Stomach (tissue), 9 donors: ENCODE data around the gene SNN. TPM values are rescaled to one million over a fixed set of nuclear protein-coding genes. Genes with fewer than 3 reads are reported as not detected.

ENCODE experiments used
- DNase-seq, 2 donors: peaks; one replicate each; pipeline versions ENCODE4 v3.0.0 to v3.0.0-alpha.2; 2013 to 2019
- H3K27ac ChIP-seq, 5 donors: fragments of 200-600 bp in 4 of 5; sonication (generic) in 4 of 5; one replicate each; pipeline ENCODE4 v1.5.1; 2013 to 2019; ENCODE audit warnings: mild to moderate bottlenecking in 1 of 5, moderate library complexity in 1 of 5
- H3K27me3 ChIP-seq, 3 donors: fragments of 200-600 bp; sonication (generic); one replicate each; pipeline ENCODE4 v1.5.1; 2017 to 2019; ENCODE audit warnings: mixed run types in 1 of 3
- H3K36me3 ChIP-seq, 4 donors: fragments of 200-600 bp; sonication (generic); 1 replicate in 3 of 4; 2 replicates in 1 of 4; pipeline ENCODE4 v1.5.1; 2016 to 2019
- H3K4me1 ChIP-seq, 4 donors: fragments of 200-600 bp; sonication (generic); one replicate each; pipeline ENCODE4 v1.5.1; 2016 to 2019
- H3K4me3 ChIP-seq, 4 donors: fragments of 200-600 bp; sonication (generic) in 3 of 4; one replicate each; pipeline ENCODE4 v1.5.1; 2016 to 2019; ENCODE audit warnings: mild to moderate bottlenecking in 1 of 4
- H3K9me3 ChIP-seq, 4 donors: fragments of 200-600 bp; sonication (generic); one replicate each; pipeline ENCODE4 v1.5.1; 2016 to 2019
- EP300 ChIP-seq: sonication (generic); formaldehyde crosslinking; IDR thresholded peaks from one replicate; pipeline ENCODE4 v1.6.1; 2017; ENCODE audit warnings: antibody characterized with exemption
- POLR2A ChIP-seq, 4 donors: fragments of 450-650 bp; IDR thresholded peaks; one replicate each; pipeline ENCODE4 v1.6.1; 2016; ENCODE audit warnings: antibody characterized with exemption in 4 of 4, control low read depth in 2 of 4, mild to moderate bottlenecking in 1 of 4, moderate library complexity in 1 of 4
- POLR2AphosphoS5 ChIP-seq, 3 donors: sonication (generic); formaldehyde crosslinking; IDR thresholded peaks; one replicate each; pipeline ENCODE4 v1.6.1; 2016; ENCODE audit warnings: antibody characterized with exemption in 3 of 3
- WGBS, 5 donors: extraction: QIAGEN DNeasy Blood & Tissue Kit in 3 of 5; methylation state at CpG; one replicate each; pipeline versions ENCODE4 v1.1.5 to v1.1.7; 2013 to 2018; 5-methylcytosine and 5-hydroxymethylcytosine counted together
- intact Hi-C: fragments of 100-400 bp; cut with DNase I; formaldehyde crosslinking; loops from one replicate; pipeline ENCODE4 v1.15.1; 2023; ENCODE audit warnings: low total_unique reads
- polyA plus RNA-seq, 3 donors: library from polyadenylated mRNA; stranded (reverse); fragments of 200-250 nt; gene quantifications; one replicate each; pipeline ENCODE4 v1.2.3, GENCODE V29; 2013
- total RNA-seq, 5 donors: library from RNA; depleted of rRNA; stranded (reverse); fragments of >200 nt; gene quantifications; one replicate each; pipeline versions ENCODE4 v1.1.0 to v1.2.3, GENCODE V29; 2014 to 2016
- TF ChIP-seq, protein P1 (sequence below), 7 experiments: fragments of 450-650 bp in 4 of 7; fragments of 200-600 bp in 3 of 7; sonication (generic) in 3 of 7; IDR thresholded peaks; one replicate each; pipeline ENCODE4 v1.5.1; 2016 to 2019; ENCODE audit warnings: antibody characterized with exemption in 7 of 7, control low read depth in 2 of 7, mild to moderate bottlenecking in 1 of 7
- donor health status: healthy with polysubstance abuse.
- donor health status: Bipolar disorder and iron deficiency.
- donor health status: healthy.

The SNN gene
- total and polyA plus RNA-seq, 8 donors: 2.9 to 25.0 (median 13.7) TPM

DNA sequence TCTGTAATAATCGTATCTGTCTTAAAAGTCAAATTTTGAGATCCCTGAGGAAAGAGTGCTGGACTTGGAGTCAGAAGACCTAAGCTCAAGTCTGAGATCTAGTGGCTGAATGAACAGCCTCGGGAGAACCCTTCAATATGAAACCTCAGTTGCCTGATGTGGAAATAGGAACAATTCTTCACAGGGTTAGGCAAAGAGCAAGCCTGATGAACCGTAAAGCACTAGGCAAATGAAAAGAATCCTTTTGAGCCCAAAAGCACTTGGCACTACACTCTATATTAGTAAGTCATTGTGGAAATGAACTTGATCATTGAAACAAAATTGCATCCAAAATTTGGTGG, 54.2 kb downstream of the SNN start:
- Histone ChIP-seq H3K4me3 (no peak overlapping the region), H3K27me3 (no peaks in the 10 kb centered on the region), H3K36me3 (peaks cover 34 to 86% (median 72%) of the 10 kb centered on the region in 4 donors), H3K4me1 (peaks cover 39 to 84% (median 64%) of the 10 kb centered on the region in 4 donors), H3K27ac (peak overlapping the region; percentile 59 to 74 (median 63)), H3K9me3 (no peaks in the 10 kb centered on the region)
- no peak for DNase-seq
- intact Hi-C loops: no loop called here
- 45 to 58% (median 51%) methylated on average over 3 of the region's 3 CpGs for WGBS, 5 donors
- TF ChIP-seq, protein P1, sequence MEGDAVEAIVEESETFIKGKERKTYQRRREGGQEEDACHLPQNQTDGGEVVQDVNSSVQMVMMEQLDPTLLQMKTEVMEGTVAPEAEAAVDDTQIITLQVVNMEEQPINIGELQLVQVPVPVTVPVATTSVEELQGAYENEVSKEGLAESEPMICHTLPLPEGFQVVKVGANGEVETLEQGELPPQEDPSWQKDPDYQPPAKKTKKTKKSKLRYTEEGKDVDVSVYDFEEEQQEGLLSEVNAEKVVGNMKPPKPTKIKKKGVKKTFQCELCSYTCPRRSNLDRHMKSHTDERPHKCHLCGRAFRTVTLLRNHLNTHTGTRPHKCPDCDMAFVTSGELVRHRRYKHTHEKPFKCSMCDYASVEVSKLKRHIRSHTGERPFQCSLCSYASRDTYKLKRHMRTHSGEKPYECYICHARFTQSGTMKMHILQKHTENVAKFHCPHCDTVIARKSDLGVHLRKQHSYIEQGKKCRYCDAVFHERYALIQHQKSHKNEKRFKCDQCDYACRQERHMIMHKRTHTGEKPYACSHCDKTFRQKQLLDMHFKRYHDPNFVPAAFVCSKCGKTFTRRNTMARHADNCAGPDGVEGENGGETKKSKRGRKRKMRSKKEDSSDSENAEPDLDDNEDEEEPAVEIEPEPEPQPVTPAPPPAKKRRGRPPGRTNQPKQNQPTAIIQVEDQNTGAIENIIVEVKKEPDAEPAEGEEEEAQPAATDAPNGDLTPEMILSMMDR (IDR thresholded peaks at IDR 0.05): no peak
- no peak for TF ChIP-seq POLR2AphosphoS5 (IDR thresholded peaks at IDR 0.05)
- no peak for TF ChIP-seq EP300
- TF ChIP-seq POLR2A (IDR thresholded peaks at IDR 0.05): no peak

DNA sequence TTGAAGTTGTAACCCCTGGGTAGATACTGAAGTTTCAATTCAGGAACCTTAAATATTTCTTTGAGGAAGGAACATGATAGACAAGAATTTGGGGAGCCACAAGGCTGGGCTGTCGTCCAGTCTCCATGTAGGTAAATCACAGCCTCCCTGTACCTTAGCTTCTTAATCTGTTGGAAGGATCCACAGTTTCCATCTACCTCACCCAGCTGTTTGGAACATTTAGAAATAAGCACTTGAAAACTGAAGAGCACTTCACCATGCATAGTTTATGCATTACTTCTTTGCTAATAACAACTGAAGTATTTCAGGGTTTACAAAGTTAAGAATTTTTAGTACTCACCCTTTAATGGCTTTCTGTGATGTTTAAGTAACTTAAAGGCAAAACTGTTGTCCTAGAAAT, 57.2 kb downstream of the SNN start:
- TF ChIP-seq POLR2A (IDR thresholded peaks at IDR 0.05) (no peak), EP300 (no peak), POLR2AphosphoS5 (IDR thresholded peaks at IDR 0.05) (no peak)
- TF ChIP-seq, protein P1 (IDR thresholded peaks at IDR 0.05): no peak
- H3K4me3 ChIP-seq: no peak overlapping the region
- 25 to 53% (median 35%) methylated on average over 1 of the region's 1 CpG for WGBS, 5 donors
- no peaks in the 10 kb centered on the region for H3K27me3 ChIP-seq
- no peaks in the 10 kb centered on the region for H3K9me3 ChIP-seq
- peaks cover 32 to 89% (median 70%) of the 10 kb centered on the region in 4 donors for H3K4me1 ChIP-seq
- intact Hi-C loops: no loop called here
- peaks cover 37 to 88% (median 77%) of the 10 kb centered on the region in 4 donors for H3K36me3 ChIP-seq
- H3K27ac ChIP-seq: peak overlapping the region; percentile 60 to 76 (median 73)
- DNase-seq: no peak

DNA sequence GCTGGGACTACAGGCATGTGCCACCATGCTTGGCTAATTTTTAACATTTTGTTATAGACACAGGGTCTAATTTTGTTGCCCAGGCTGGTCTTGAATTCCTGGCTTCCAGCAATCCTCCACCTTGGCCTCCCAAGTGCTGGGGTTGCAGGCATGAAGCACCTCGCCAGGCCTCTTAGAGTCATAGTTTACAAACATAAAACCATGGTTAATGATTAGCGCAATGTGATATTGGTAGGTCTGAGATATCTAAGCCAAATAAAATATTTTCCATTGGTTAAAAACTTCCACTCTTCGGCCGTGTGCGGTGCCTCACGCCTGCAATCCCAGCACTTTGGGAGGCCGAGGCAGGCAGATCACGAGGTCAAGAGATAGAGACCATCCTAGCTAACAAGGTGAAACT, 57.8 kb downstream of the SNN start:
- Histone ChIP-seq H3K27ac (peak overlapping the region; percentile 60 to 76 (median 73)), H3K27me3 (no peaks in the 10 kb centered on the region), H3K4me3 (no peak overlapping the region), H3K4me1 (peaks cover 33 to 95% (median 75%) of the 10 kb centered on the region in 4 donors), H3K9me3 (no peaks in the 10 kb centered on the region), H3K36me3 (peaks cover 31 to 88% (median 76%) of the 10 kb centered on the region in 4 donors)
- peak; percentile 46 to 68 for DNase-seq
- intact Hi-C loops: no loop called here
- WGBS, 5 donors: 29 to 66% (median 40%) methylated on average over 8 of the region's 8 CpGs
- peak in 1 of 3 donors; percentile 8 for TF ChIP-seq POLR2AphosphoS5 (IDR thresholded peaks at IDR 0.05)
- TF ChIP-seq, protein P1 (IDR thresholded peaks at IDR 0.05): no peak

DNA sequence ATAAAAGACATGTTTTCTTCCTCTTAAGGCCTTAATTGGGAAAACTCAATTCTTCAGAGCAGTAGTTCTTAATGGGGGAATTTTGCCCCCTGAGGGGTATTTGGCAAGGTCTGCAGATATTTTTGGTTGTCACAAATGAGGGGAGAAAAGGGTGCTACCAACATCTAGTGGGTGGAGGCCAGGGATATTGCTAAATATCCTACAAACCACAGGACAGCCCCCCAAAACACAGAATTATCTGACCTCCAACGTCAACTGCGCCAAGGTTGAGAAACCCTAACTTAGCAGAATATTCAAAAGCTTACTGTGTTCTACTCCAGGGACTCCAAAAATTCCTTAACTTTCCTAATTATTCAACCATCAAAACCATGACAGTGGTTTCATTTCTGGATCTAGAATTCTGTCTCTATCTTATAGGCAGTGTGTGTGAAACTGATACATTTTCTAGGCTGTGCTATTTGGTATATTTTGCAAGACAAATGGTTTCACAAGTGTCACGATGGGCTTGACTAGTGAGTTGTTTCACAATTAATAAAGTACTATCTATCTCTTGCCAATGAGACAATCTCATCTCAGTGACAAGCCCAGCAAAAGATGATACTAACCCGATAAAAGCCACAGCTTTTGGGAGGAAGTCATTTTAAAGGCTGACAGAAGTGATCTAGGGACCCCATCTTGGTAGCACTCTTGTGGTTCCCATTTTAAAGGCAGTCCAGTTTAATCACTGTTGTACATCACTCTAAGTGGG, 59.7 kb downstream of the SNN start:
- TF ChIP-seq POLR2AphosphoS5 (IDR thresholded peaks at IDR 0.05) (no peak), EP300 (no peak), POLR2A (IDR thresholded peaks at IDR 0.05) (no peak)
- TF ChIP-seq, protein P1 (IDR thresholded peaks at IDR 0.05): no peak
- intact Hi-C loops: no loop called here
- H3K4me3 ChIP-seq: no peak overlapping the region
- WGBS, 5 donors: 69 to 83% (median 80%) methylated on average over 4 of the region's 4 CpGs
- no peaks in the 10 kb centered on the region for H3K9me3 ChIP-seq
- peak overlapping the region in 3 of 5 donors; percentile 34 to 76 (median 74) for H3K27ac ChIP-seq
- H3K27me3 ChIP-seq: no peaks in the 10 kb centered on the region
- no peak for DNase-seq
- peaks cover 44 to 90% (median 81%) of the 10 kb centered on the region in 4 donors for H3K36me3 ChIP-seq
- H3K4me1 ChIP-seq: peaks cover 45 to 97% (median 83%) of the 10 kb centered on the region in 4 donors

Other genes starting within 250 kb of the SNN start
- gene LITAF, start 81.5 kb upstream of the SNN start, total RNA-seq: 100 to 1,000 TPM in 1 of 5 donors, 10 to 100 TPM in 3, 1 to 10 TPM in 1; 9.8 to 211 (median 46.6) TPM
- gene LITAF, start 81.5 kb upstream of the SNN start, polyA plus RNA-seq: 100 to 1,000 TPM in 2 of 3 donors, 10 to 100 TPM in 1; 43.7 to 124 (median 118) TPM
- 10 to 100 TPM; 24.1 to 72.9 (median 51.1) TPM for gene TXNDC11, start 74.4 kb downstream of the SNN start, total RNA-seq
- 10 to 100 TPM; 27.0 to 42.9 (median 41.3) TPM for gene TXNDC11, start 74.4 kb downstream of the SNN start, polyA plus RNA-seq
- gene ZC3H7A, start 128.8 kb downstream of the SNN start, total RNA-seq: 100 to 1,000 TPM in 1 of 5 donors, 10 to 100 TPM in 4; 49.1 to 110 (median 92.1) TPM
- 10 to 100 TPM; 16.1 to 23.3 (median 20.0) TPM for gene ZC3H7A, start 128.8 kb downstream of the SNN start, polyA plus RNA-seq
- gene RSL1D1, start 183.1 kb downstream of the SNN start, total RNA-seq: 100 to 1,000 TPM in 2 of 5 donors, 10 to 100 TPM in 3; 21.1 to 255 (median 87.8) TPM
- gene RSL1D1, start 183.1 kb downstream of the SNN start, polyA plus RNA-seq: 100 to 1,000 TPM in 1 of 3 donors, 10 to 100 TPM in 2; 52.7 to 146 (median 65.6) TPM
- 10 to 100 TPM; 28.0 to 73.2 (median 57.1) TPM for gene GSPT1, start 247.5 kb downstream of the SNN start, total RNA-seq
- gene GSPT1, start 247.5 kb downstream of the SNN start, polyA plus RNA-seq: 10 to 100 TPM; 33.1 to 42.3 (median 41.1) TPM